ENCODE measurements around the gene LIN7C. TPM values are rescaled to one million over a fixed set of nuclear protein-coding genes. Genes with fewer than 3 reads are reported as not detected.

Gene LIN7C
- total RNA-seq, 2 donors from 2014 or later: 30.0 to 48.7 TPM

- Histone ChIP-seq H3K36me3 (no peaks in the 10 kb centered on the region), H3K27me3 (replicated peaks; ENCODE audit: insufficient read depth) (no peaks in the 10 kb centered on the region), H3K27ac (no peak overlapping the region), H3K4me1 (replicated peaks) (no peaks in the 10 kb centered on the region), H3K9me3 (no peaks in the 10 kb centered on the region), H3K4me3 (no peak overlapping the region)
- TF ChIP-seq CTCF (IDR thresholded peaks at IDR 0.05) (peak in 3 of 4 experiments; percentile 26 to 45 (median 39)), POLR2A (IDR thresholded peaks at IDR 0.05) (no peak)
- intact Hi-C loops (cut with DNase I): no loop called here
- no peak for DNase-seq (ENCODE audit: low spot score)
Measured at GRCh38 chr11:27497284-27497866, 9.2 kb downstream of the LIN7C start.

DNA sequence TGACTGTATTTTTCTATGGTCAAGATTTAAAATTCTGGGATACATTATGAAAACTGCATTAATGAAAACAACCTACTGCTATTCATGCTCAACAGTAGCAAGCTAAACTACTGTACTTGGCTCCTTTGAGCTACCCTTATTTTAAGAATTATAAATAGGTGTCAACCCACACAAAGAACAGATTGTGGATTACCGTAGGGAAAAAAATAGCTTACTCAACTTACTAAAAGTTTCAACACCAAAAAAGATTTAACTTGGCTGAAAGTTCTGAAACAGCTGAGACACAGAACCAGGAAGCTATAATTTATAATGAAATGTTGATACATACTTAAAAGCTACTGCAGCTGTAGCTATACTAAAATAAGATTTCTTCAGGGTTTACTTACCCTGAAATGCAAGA is 10.1 kb downstream of the LIN7C start:
- WGBS: 15% methylated on average over 1 of the region's 1 CpG

GRCh38 chr11:27495710-27496300 is 10.8 kb downstream of the LIN7C start:
- H3K27ac ChIP-seq: no peak overlapping the region
- H3K4me1 ChIP-seq (replicated peaks): no peaks in the 10 kb centered on the region
- H3K9me3 ChIP-seq: no peaks in the 10 kb centered on the region
- DNase-seq (ENCODE audit: low spot score): no peak
- H3K27me3 ChIP-seq (replicated peaks; ENCODE audit: insufficient read depth): no peaks in the 10 kb centered on the region
- WGBS: 66% methylated on average over 1 of the region's 1 CpG
- no peaks in the 10 kb centered on the region for H3K36me3 ChIP-seq
- H3K4me3 ChIP-seq: no peak overlapping the region
- TF ChIP-seq CTCF (IDR thresholded peaks at IDR 0.05): no peak
- no peak for TF ChIP-seq POLR2AphosphoS5 (IDR thresholded peaks at IDR 0.05)
- TF ChIP-seq POLR2A (IDR thresholded peaks at IDR 0.05): no peak
- intact Hi-C loops (cut with DNase I): no loop called here

More for the DNA sequence above, 10.1 kb downstream of the LIN7C start:
- H3K27me3 ChIP-seq (replicated peaks; ENCODE audit: insufficient read depth): no peaks in the 10 kb centered on the region
- no peaks in the 10 kb centered on the region for H3K36me3 ChIP-seq
- no peaks in the 10 kb centered on the region for H3K4me1 ChIP-seq (replicated peaks)
- no peaks in the 10 kb centered on the region for H3K9me3 ChIP-seq
- DNase-seq (ENCODE audit: low spot score): no peak
- intact Hi-C loops (cut with DNase I): no loop called here
- TF ChIP-seq POLR2A (IDR thresholded peaks at IDR 0.05) (no peak), POLR2AphosphoS5 (IDR thresholded peaks at IDR 0.05) (no peak), CTCF (IDR thresholded peaks at IDR 0.05) (no peak)
- no peak overlapping the region for H3K4me3 ChIP-seq
- H3K27ac ChIP-seq: no peak overlapping the region

GRCh38 chr11:27489092-27489491 is 17.5 kb downstream of the LIN7C start:
- Histone ChIP-seq H3K9me3 (no peaks in the 10 kb centered on the region), H3K27ac (no peak overlapping the region), H3K36me3 (no peaks in the 10 kb centered on the region), H3K4me1 (replicated peaks) (no peaks in the 10 kb centered on the region), H3K27me3 (replicated peaks; ENCODE audit: insufficient read depth) (no peaks in the 10 kb centered on the region), H3K4me3 (no peak overlapping the region)
- intact Hi-C loops (cut with DNase I): loop anchor here (5.0 kb wide), 1 partner anchor 192 kb away; no protein-coding TSS in a partner anchor
- no peak for DNase-seq (ENCODE audit: low spot score)
- TF ChIP-seq CTCF (IDR thresholded peaks at IDR 0.05): no peak
- no peak for TF ChIP-seq POLR2AphosphoS5 (IDR thresholded peaks at IDR 0.05)
- no peak for TF ChIP-seq POLR2A (IDR thresholded peaks at IDR 0.05)
- 93% methylated on average over 5 of the region's 5 CpGs for WGBS

GRCh38 chr11:27487706-27488105 is 18.9 kb downstream of the LIN7C start:
- WGBS: 64% methylated on average over 6 of the region's 6 CpGs
- no peaks in the 10 kb centered on the region for H3K9me3 ChIP-seq
- H3K4me3 ChIP-seq: no peak overlapping the region
- intact Hi-C loops (cut with DNase I): loop anchor here (5.0 kb wide), 1 partner anchor 190 kb away; no protein-coding TSS in a partner anchor
- no peaks in the 10 kb centered on the region for H3K36me3 ChIP-seq
- no peak for DNase-seq (ENCODE audit: low spot score)
- H3K27me3 ChIP-seq (replicated peaks; ENCODE audit: insufficient read depth): no peaks in the 10 kb centered on the region
- no peaks in the 10 kb centered on the region for H3K4me1 ChIP-seq (replicated peaks)
- no peak for TF ChIP-seq CTCF (IDR thresholded peaks at IDR 0.05)
- no peak for TF ChIP-seq POLR2A (IDR thresholded peaks at IDR 0.05)
- no peak for TF ChIP-seq POLR2AphosphoS5 (IDR thresholded peaks at IDR 0.05)
- no peak overlapping the region for H3K27ac ChIP-seq
